ENCODE data around the gene CD22.

- TF ChIP-seq CTCF (conservative IDR thresholded peaks at IDR 0.05; ENCODE audit: low read length) (no peak), EZH2phosphoT487 (IDR thresholded peaks at IDR 0.05; ENCODE audit: borderline replicate concordance) (no peak)
Measured at GRCh38 chr19:35355791-35356460, 26.9 kb downstream of the CD22 start.
